Ishikawa (cell line): Measurements from ENCODE around the gene REX1BD.

ENCODE experiments used
- CEBPB ChIP-seq: IDR thresholded peaks from 2 replicates; pipeline ENCODE4 v1.6.1; 2012
- EGR1 ChIP-seq: IDR thresholded peaks from 2 replicates; pipeline ENCODE4 v1.6.1; 2012
- EP300 ChIP-seq: IDR thresholded peaks from 2 replicates; pipeline ENCODE4 v1.6.1; 2012; ENCODE audit warnings: borderline replicate concordance
- FOXM1 ChIP-seq: IDR thresholded peaks from 2 replicates; pipeline ENCODE4 v1.6.1; 2012; ENCODE audit warnings: low read depth, borderline replicate concordance
- MAX ChIP-seq: IDR thresholded peaks from 2 replicates; pipeline ENCODE4 v1.6.1; 2012
- NFIC ChIP-seq: IDR thresholded peaks from 2 replicates; pipeline ENCODE4 v1.6.1; 2012
- RAD21 ChIP-seq: IDR thresholded peaks from 2 replicates; pipeline ENCODE4 v1.6.1; 2012; ENCODE audit warnings: low read depth
- REST ChIP-seq: IDR thresholded peaks from 2 replicates; pipeline ENCODE4 v1.6.1; 2012; ENCODE audit warnings: low read depth, mild to moderate bottlenecking
- TAF1 ChIP-seq: IDR thresholded peaks from 2 replicates; pipeline ENCODE4 v1.6.1; 2012; ENCODE audit warnings: low read depth, mild to moderate bottlenecking
- USF1 ChIP-seq: IDR thresholded peaks from 2 replicates; pipeline ENCODE4 v1.6.1; 2012
- YY1 ChIP-seq: IDR thresholded peaks from 2 replicates; pipeline ENCODE4 v1.6.1; 2012; ENCODE audit warnings: low read depth

DNA sequence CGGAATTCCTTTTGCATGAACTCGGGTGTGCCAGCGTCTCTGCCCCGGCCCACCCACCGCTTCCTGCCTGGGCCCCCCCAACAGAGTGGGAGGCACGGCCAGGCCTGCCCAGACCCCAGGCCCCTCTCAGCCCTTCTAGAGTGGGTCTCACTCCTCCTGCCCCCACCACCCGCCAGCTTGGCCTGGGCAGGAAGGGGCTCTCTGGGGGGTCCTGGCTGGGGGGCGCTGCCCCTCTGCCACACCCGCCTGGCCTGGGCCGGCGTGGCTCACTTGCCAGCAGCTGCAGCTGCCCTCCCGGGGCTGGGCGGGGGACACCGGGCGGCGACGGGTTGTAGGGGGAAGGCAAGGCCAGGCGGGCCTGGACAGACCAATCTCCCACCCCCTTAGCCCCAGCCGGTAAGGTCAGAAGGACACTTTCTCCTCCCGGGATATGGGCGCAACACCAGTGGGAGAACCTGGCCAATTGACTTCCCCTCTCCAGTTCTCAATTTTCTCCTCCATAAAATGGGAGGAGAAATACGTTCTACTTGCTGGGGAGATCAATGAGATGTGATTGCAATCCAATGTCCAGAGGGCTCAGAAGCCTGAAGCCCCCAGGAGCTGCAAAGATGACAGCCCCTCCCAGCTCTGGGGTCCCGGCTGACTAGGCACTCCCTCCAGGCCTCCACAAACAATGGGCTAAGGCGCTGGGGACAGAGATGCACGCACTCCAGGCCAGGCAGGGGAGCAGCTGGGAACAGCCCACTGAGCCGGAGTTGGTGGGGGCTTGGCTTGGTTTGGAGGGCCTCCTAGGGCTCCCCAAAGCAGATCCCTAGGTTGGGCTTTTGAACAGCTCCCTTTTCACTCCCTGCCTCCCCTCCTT is 15.6 kb downstream of the REX1BD start:
- no peak for TF ChIP-seq TAF1
- TF ChIP-seq CEBPB, result no peak
- TF ChIP-seq YY1, result no peak
- TF ChIP-seq EGR1, result no peak
- TF ChIP-seq RAD21, result no peak
- TF ChIP-seq USF1, result no peak
- TF ChIP-seq NFIC, result no peak
- no peak for TF ChIP-seq FOXM1
- TF ChIP-seq EP300, result no peak
- no peak for TF ChIP-seq REST
- TF ChIP-seq MAX, result no peak
